GM11168 (cell line): Measurements from ENCODE around the gene SLC9A7.
"Not testable (repeated sequence)": the region's sequence is repeated elsewhere in the genome, so short reads cannot be mapped to it uniquely, and the experiment has no call there.

Source experiments
- in situ Hi-C: fragments of 300-500 bp; cut with MboI; formaldehyde crosslinking; loops from one replicate; pipeline ENCODE4 v1.12.0; 2022; ENCODE audit warnings: low sequenced_read_pairs; ENCODE audit not compliant: unreplicated experiment

SLC9A7 gene

GRCh38 chrX:46758956-46759644 is at the start of gene SLC9A7:
Gene SLC9A7 (minus strand): TSS chrX:46759118. CDS start chrX:46759029, 89 bp downstream.
- in situ Hi-C loops, result no loop called here

GRCh38 chrX:46805270-46805669 is 46.4 kb upstream of the SLC9A7 start:
- in situ Hi-C loops, result no loop called here

GRCh38 chrX:46803140-46803539 is 44.2 kb upstream of the SLC9A7 start:
- in situ Hi-C loops, result no loop called here

- in situ Hi-C loops, result no loop called here
Observed at GRCh38 chrX:46796574-46797191, 37.8 kb upstream of the SLC9A7 start.

- in situ Hi-C loops, result no loop called here
Observed at GRCh38 chrX:46793386-46794143, 34.6 kb upstream of the SLC9A7 start.

- in situ Hi-C loops, result no loop called here
Observed at GRCh38 chrX:46792810-46793188, 33.9 kb upstream of the SLC9A7 start.

- in situ Hi-C loops, result no loop called here
Observed at GRCh38 chrX:46791927-46792809, 33.2 kb upstream of the SLC9A7 start.

- in situ Hi-C loops, result no loop called here
Observed at GRCh38 chrX:46788902-46789301, 30.0 kb upstream of the SLC9A7 start.

GRCh38 chrX:46784437-46784836 is 25.5 kb upstream of the SLC9A7 start:
- in situ Hi-C loops, result not testable (repeated sequence)

GRCh38 chrX:46782034-46782433 is 23.1 kb upstream of the SLC9A7 start:
- in situ Hi-C loops, result no loop called here

GRCh38 chrX:46777971-46778810 is 19.3 kb upstream of the SLC9A7 start:
- in situ Hi-C loops, result no loop called here

GRCh38 chrX:46770817-46771163 is 11.9 kb upstream of the SLC9A7 start:
- in situ Hi-C loops, result no loop called here

- in situ Hi-C loops, result no loop called here
Observed at GRCh38 chrX:46770000-46770816, 11.3 kb upstream of the SLC9A7 start.

GRCh38 chrX:46762963-46763362 is 4.0 kb upstream of the SLC9A7 start:
- in situ Hi-C loops, result no loop called here

GRCh38 chrX:46759645-46759974 is 692 bp upstream of the SLC9A7 start:
- in situ Hi-C loops, result no loop called here

GRCh38 chrX:46758163-46758955 is 559 bp downstream of the SLC9A7 start:
- in situ Hi-C loops, result no loop called here

GRCh38 chrX:46757593-46757992 is 1.3 kb downstream of the SLC9A7 start:
- in situ Hi-C loops, result no loop called here

GRCh38 chrX:46757052-46757451 is 1.9 kb downstream of the SLC9A7 start:
- in situ Hi-C loops, result no loop called here
